Uterus (tissue), 4 donors: ENCODE measurements around the gene COL24A1. TPM values are rescaled to one million over a fixed set of nuclear protein-coding genes. Genes with fewer than 3 reads are reported as not detected.

Experiments used
- DNase-seq, 2 donors: peaks; one replicate each; pipeline ENCODE4 v3.0.0-alpha.2; 2019 to 2020
- H3K27ac ChIP-seq, 2 donors: fragments of 200-600 bp; sonication (generic); 1 replicate in 1 of 2; 2 replicates in 1 of 2; pipeline ENCODE4 v1.5.1; 2016 to 2018
- H3K27me3 ChIP-seq, 2 donors: fragments of 200-600 bp; sonication (generic); one replicate each; pipeline ENCODE4 v1.5.1; 2018 to 2019; ENCODE audit warnings: control low read depth in 1 of 2
- H3K36me3 ChIP-seq, 2 donors: fragments of 200-600 bp; sonication (generic); one replicate each; pipeline ENCODE4 v1.5.1; 2019; ENCODE audit warnings: control low read depth in 1 of 2
- H3K4me1 ChIP-seq, 2 donors: fragments of 200-600 bp; sonication (generic); one replicate each; pipeline ENCODE4 v1.5.1; 2018 to 2019; ENCODE audit warnings: control low read depth in 1 of 2
- H3K4me3 ChIP-seq, 2 donors: fragments of 200-600 bp; sonication (generic); 1 replicate in 1 of 2; 2 replicates in 1 of 2; pipeline ENCODE4 v1.5.1; 2018 to 2019; ENCODE audit warnings: mild to moderate bottlenecking in 1 of 2
- H3K9me3 ChIP-seq, 2 donors: fragments of 200-600 bp; sonication (generic); one replicate each; pipeline ENCODE4 v1.5.1; 2019; ENCODE audit warnings: control low read depth in 1 of 2
- CTCF ChIP-seq, 4 experiments: fragments of 200-600 bp in 2 of 4; fragments of 450-650 bp in 2 of 4; sonication (generic) in 2 of 4; IDR thresholded peaks; one replicate each; pipeline ENCODE4 v1.5.1; 2016 to 2019; ENCODE audit warnings: antibody characterized with exemption in 4 of 4, mild to moderate bottlenecking in 2 of 4, moderate library complexity in 1 of 4
- POLR2A ChIP-seq, 2 donors: fragments of 450-650 bp; IDR thresholded peaks; one replicate each; pipeline ENCODE4 v1.6.1; 2016; ENCODE audit warnings: antibody characterized with exemption in 2 of 2, mild to moderate bottlenecking in 1 of 2, moderate library complexity in 1 of 2
- intact Hi-C: fragments of 100-400 bp; cut with DNase I; formaldehyde crosslinking; loops from one replicate; pipeline ENCODE4 v1.15.1; 2023; ENCODE audit warnings: low total_unique reads
- total RNA-seq, 4 donors: library from RNA; depleted of rRNA in 3 of 4; stranded (reverse); fragments of >200 nt in 3 of 4; gene quantifications; one replicate each; pipeline versions ENCODE4 v1.1.0 to v1.2.4, GENCODE V29; 2014 to 2023
- donor health status: DM: yes; HTN: yes; CAD: no.

Gene COL24A1
- total RNA-seq, 4 donors from 2014 or later, result 0.37 to 9.1 TPM; not detected in 2

GRCh38 chr1:86197206-86197855, 40.8 kb upstream of the COL24A1 start:
- Histone ChIP-seq H3K27me3 (no peaks in the 10 kb centered on the region), H3K4me1 (no peaks in the 10 kb centered on the region), H3K36me3 (no peaks in the 10 kb centered on the region), H3K4me3 (no peak overlapping the region), H3K27ac (no peak overlapping the region), H3K9me3 (no peaks in the 10 kb centered on the region)
- no peak for DNase-seq
- TF ChIP-seq POLR2A (IDR thresholded peaks at IDR 0.05) (no peak), CTCF (IDR thresholded peaks at IDR 0.05) (no peak)
- intact Hi-C loops, result no loop called here

GRCh38 chr1:86195281-86195680, 38.7 kb upstream of the COL24A1 start:
- Histone ChIP-seq H3K27ac (no peak overlapping the region), H3K27me3 (no peaks in the 10 kb centered on the region), H3K4me1 (no peaks in the 10 kb centered on the region), H3K36me3 (no peaks in the 10 kb centered on the region), H3K4me3 (no peak overlapping the region), H3K9me3 (no peaks in the 10 kb centered on the region)
- no peak for TF ChIP-seq CTCF (IDR thresholded peaks at IDR 0.05)
- TF ChIP-seq POLR2A (IDR thresholded peaks at IDR 0.05), result no peak
- no peak for DNase-seq
- intact Hi-C loops, result no loop called here

GRCh38 chr1:86194491-86195034, 38.0 kb upstream of the COL24A1 start:
- H3K4me3 ChIP-seq, result no peak overlapping the region
- intact Hi-C loops, result no loop called here
- no peak for TF ChIP-seq POLR2A (IDR thresholded peaks at IDR 0.05)
- no peak for TF ChIP-seq CTCF (IDR thresholded peaks at IDR 0.05)
- H3K36me3 ChIP-seq, result no peaks in the 10 kb centered on the region
- no peaks in the 10 kb centered on the region for H3K27me3 ChIP-seq
- H3K9me3 ChIP-seq, result no peaks in the 10 kb centered on the region
- no peak for DNase-seq
- H3K4me1 ChIP-seq, result no peaks in the 10 kb centered on the region
- no peak overlapping the region for H3K27ac ChIP-seq

GRCh38 chr1:86192417-86192816, 35.8 kb upstream of the COL24A1 start:
- no peaks in the 10 kb centered on the region for H3K27me3 ChIP-seq
- no peak overlapping the region for H3K4me3 ChIP-seq
- H3K4me1 ChIP-seq, result no peaks in the 10 kb centered on the region

More at GRCh38 chr1:86192417-86192816, 35.8 kb upstream of the COL24A1 start:
- H3K9me3 ChIP-seq, result no peaks in the 10 kb centered on the region
- no peak for TF ChIP-seq POLR2A (IDR thresholded peaks at IDR 0.05)
- no peak for TF ChIP-seq CTCF (IDR thresholded peaks at IDR 0.05)
- no peak for DNase-seq
- H3K36me3 ChIP-seq, result no peaks in the 10 kb centered on the region
- intact Hi-C loops, result no loop called here
- H3K27ac ChIP-seq, result no peak overlapping the region
